ENCODE results near the gene CROCC2.

- TF ChIP-seq CTCF (IDR thresholded peaks at IDR 0.05) (no peak), POLR2AphosphoS5 (IDR thresholded peaks at IDR 0.05) (no peak)
These were observed 128.5 kb downstream of the CROCC2 start for GRCh38 chr2:241034490-241035141.
